Gastroesophageal sphincter (tissue), 4 donors: Measurements from ENCODE around the gene SLC50A1. TPM values are rescaled to one million over a fixed set of nuclear protein-coding genes. Genes with fewer than 3 reads are reported as not detected.

Experiments used
- ATAC-seq: fragments of 150-250 bp; one replicate; pipeline ENCODE4 v1.9.1; 2016; ENCODE audit warnings: mild to moderate bottlenecking, moderate library complexity
- H3K27ac ChIP-seq, 4 donors: fragments of 200-600 bp; sonication (generic) in 3 of 4; 1 replicate in 3 of 4; 2 replicates in 1 of 4; pipeline ENCODE4 v1.5.1; 2016 to 2019
- H3K27me3 ChIP-seq: fragments of 200-600 bp; sonication (generic); one replicate; pipeline ENCODE4 v1.5.1; 2019
- H3K36me3 ChIP-seq, 2 donors: fragments of 200-600 bp; sonication (generic); one replicate each; pipeline ENCODE4 v1.5.1; 2019; ENCODE audit warnings: control low read depth in 1 of 2
- H3K4me1 ChIP-seq, 3 donors: fragments of 200-600 bp; sonication (generic); 1 replicate in 2 of 3; 2 replicates in 1 of 3; pipeline ENCODE4 v1.5.1; 2016 to 2019; ENCODE audit warnings: control low read depth in 2 of 3
- H3K4me3 ChIP-seq, 2 donors: fragments of 200-600 bp; sonication (generic); one replicate each; pipeline ENCODE4 v1.5.1; 2019; ENCODE audit warnings: mild to moderate bottlenecking in 1 of 2, moderate library complexity in 1 of 2
- H3K9me3 ChIP-seq, 3 donors: fragments of 200-600 bp; sonication (generic); one replicate each; pipeline ENCODE4 v1.5.1; 2017 to 2019; ENCODE audit warnings: control low read depth in 2 of 3
- EP300 ChIP-seq: sonication (generic); formaldehyde crosslinking; IDR thresholded peaks from one replicate; pipeline ENCODE4 v1.6.1; 2017; ENCODE audit warnings: antibody characterized with exemption, mild to moderate bottlenecking
- POLR2A ChIP-seq, 2 donors: fragments of 450-650 bp; IDR thresholded peaks; one replicate each; pipeline ENCODE4 v1.6.1; 2017; ENCODE audit warnings: antibody characterized with exemption in 2 of 2, mild to moderate bottlenecking in 2 of 2, moderate library complexity in 1 of 2
- POLR2AphosphoS5 ChIP-seq: sonication (generic); formaldehyde crosslinking; IDR thresholded peaks from one replicate; pipeline ENCODE4 v1.6.1; 2017; ENCODE audit warnings: antibody characterized with exemption
- WGBS, 2 donors: methylation state at CpG; one replicate each; pipeline ENCODE4 v1.1.5; 2018; ENCODE audit warnings: low coverage in 1 of 2; 5-methylcytosine and 5-hydroxymethylcytosine counted together
- total RNA-seq, 4 donors: library from RNA; depleted of rRNA; stranded (reverse); fragments of >200 nt; gene quantifications; one replicate each; pipeline ENCODE4 v1.1.0, GENCODE V29; 2016
- TF ChIP-seq, protein P1 (sequence below), 4 experiments: fragments of 200-600 bp in 2 of 4; fragments of 450-650 bp in 2 of 4; sonication (generic) in 1 of 4; IDR thresholded peaks; one replicate each; pipeline ENCODE4 v1.5.1; 2017 to 2019; ENCODE audit warnings: antibody characterized with exemption in 4 of 4, mild to moderate bottlenecking in 2 of 4, moderate library complexity in 2 of 4

The SLC50A1 gene
- total RNA-seq, 4 donors from 2014 or later = 12.5 to 16.8 (median 13.9) TPM

DNA sequence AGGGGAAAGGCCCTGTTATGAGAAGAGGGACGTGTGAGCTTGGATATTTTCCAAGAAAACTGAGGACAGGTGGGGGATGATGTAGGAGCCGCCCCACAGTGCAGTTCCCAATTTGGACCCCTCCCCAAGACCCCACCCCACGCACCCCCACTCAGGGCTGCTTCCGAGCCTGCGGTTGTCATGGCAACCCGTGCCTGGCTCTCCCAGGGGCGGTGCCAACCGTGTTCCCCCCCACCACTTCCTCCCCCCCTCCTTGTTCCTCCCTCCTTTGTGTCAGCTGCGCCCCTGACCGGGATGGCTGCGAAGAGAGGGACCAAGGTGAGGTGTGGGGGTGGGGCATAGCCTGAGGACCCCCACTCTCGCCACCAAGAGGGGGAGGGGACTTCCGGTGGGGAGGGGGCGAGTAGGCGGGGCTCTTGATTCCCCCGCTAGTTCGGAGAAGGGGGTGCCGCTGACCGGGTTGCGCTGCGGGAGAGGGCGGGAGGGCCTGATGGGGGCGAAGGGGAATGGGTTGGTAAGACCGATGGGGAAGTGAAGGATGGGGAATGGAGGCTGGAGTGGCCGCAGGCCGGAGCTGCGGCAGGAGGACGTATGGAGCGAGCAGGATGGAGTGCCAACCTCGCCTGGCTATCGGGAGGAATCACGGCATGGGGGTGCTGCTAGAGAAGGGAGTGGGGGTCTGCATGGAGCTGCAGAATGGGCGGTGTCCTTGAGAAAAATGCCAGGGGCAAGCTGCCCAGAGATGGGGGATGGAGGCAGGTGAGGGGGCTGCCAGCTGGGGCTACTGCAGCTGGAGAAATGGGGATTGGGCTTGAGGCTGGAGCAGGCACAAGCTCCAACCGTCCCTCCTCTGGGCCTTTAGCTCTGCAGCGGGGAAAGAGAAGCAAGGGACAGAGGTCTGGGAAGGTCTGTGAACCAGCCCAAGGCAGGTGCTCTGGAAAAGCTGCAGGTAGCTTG is 39.0 kb downstream of the SLC50A1 start:
- peak overlapping the region in 1 of 2 donors; percentile 78 for H3K4me3 ChIP-seq
- no peak for ATAC-seq
- peaks cover 28% of the 10 kb centered on the region for H3K27me3 ChIP-seq
- peaks cover 0 to 51% (median 24%) of the 10 kb centered on the region in 3 donors for H3K4me1 ChIP-seq
- WGBS, 2 donors = 11 to 14% methylated on average over 9 to 11 of the region's 35 CpGs
- TF ChIP-seq, protein P1, sequence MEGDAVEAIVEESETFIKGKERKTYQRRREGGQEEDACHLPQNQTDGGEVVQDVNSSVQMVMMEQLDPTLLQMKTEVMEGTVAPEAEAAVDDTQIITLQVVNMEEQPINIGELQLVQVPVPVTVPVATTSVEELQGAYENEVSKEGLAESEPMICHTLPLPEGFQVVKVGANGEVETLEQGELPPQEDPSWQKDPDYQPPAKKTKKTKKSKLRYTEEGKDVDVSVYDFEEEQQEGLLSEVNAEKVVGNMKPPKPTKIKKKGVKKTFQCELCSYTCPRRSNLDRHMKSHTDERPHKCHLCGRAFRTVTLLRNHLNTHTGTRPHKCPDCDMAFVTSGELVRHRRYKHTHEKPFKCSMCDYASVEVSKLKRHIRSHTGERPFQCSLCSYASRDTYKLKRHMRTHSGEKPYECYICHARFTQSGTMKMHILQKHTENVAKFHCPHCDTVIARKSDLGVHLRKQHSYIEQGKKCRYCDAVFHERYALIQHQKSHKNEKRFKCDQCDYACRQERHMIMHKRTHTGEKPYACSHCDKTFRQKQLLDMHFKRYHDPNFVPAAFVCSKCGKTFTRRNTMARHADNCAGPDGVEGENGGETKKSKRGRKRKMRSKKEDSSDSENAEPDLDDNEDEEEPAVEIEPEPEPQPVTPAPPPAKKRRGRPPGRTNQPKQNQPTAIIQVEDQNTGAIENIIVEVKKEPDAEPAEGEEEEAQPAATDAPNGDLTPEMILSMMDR (IDR thresholded peaks at IDR 0.05) = no peak
- TF ChIP-seq EP300 (no peak), POLR2AphosphoS5 (no peak), POLR2A (IDR thresholded peaks at IDR 0.05) (no peak)
- H3K36me3 ChIP-seq = peaks cover 0 to 16% of the 10 kb centered on the region in 2 donors
- peak overlapping the region in 2 of 4 donors; percentile 41 to 96 for H3K27ac ChIP-seq
- no peaks in the 10 kb centered on the region for H3K9me3 ChIP-seq

DNA sequence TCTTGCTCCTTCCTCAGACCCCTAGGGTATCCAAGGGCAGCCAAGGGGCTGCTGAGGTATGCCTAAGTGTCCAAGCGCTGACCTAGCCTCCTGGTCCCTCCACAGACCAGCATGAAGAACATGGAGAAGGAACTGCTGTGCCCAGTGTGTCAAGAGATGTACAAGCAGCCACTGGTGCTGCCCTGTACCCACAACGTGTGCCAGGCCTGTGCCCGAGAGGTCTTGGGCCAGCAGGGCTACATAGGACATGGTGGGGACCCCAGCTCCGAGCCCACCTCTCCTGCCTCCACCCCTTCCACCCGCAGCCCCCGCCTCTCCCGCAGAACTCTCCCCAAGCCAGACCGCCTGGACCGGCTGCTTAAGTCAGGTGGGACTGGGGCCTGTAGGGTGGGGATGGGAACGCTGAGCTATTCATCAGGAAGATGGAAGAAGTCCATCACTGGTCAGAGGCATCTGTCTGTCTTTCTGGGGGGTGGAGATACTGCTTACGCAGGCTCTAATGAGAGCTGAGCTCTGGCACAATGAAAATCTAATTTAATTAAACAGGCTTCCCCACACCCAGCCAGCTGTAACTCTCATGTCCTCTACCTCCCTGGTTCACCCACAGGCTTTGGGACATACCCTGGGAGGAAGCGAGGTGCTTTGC is 39.8 kb downstream of the SLC50A1 start:
- peaks cover 28% of the 10 kb centered on the region for H3K27me3 ChIP-seq
- H3K36me3 ChIP-seq = peaks cover 0 to 13% of the 10 kb centered on the region in 2 donors
- no peak overlapping the region for H3K4me3 ChIP-seq
- 100% methylated on average over 1 of the region's 12 CpGs; no CpG with 5 or more reads in 1 of the 2 donors for WGBS, 2 donors
- ATAC-seq = no peak
- H3K9me3 ChIP-seq = no peaks in the 10 kb centered on the region
- TF ChIP-seq, protein P1 (IDR thresholded peaks at IDR 0.05) = no peak
- TF ChIP-seq POLR2AphosphoS5 (no peak), POLR2A (IDR thresholded peaks at IDR 0.05) (no peak), EP300 (no peak)
- H3K27ac ChIP-seq = no peak overlapping the region
- peaks cover 0 to 51% (median 24%) of the 10 kb centered on the region in 3 donors for H3K4me1 ChIP-seq

DNA sequence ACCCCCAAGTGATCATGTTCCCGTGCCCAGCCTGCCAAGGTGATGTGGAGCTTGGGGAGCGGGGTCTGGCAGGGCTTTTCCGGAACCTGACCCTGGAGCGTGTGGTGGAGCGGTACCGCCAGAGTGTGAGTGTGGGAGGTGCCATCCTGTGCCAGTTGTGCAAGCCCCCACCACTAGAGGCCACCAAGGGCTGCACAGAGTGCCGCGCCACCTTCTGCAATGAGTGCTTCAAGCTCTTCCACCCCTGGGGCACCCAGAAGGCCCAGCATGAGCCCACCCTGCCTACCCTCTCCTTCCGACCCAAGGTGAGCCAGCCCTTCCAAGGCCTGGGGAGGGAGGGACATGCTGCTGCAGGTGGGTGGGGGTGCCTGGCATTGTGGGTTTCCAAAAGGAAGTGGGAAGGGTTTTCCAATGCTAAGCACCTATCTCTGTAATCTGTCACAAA is 40.3 kb downstream of the SLC50A1 start:
- Histone ChIP-seq H3K27me3 (peaks cover 28% of the 10 kb centered on the region), H3K4me3 (no peak overlapping the region), H3K36me3 (peaks cover 0 to 8% of the 10 kb centered on the region in 2 donors), H3K9me3 (no peaks in the 10 kb centered on the region), H3K27ac (no peak overlapping the region), H3K4me1 (peaks cover 0 to 47% (median 24%) of the 10 kb centered on the region in 3 donors)
- TF ChIP-seq POLR2AphosphoS5 = no peak
- TF ChIP-seq, protein P1 (IDR thresholded peaks at IDR 0.05) = no peak
- no peak for TF ChIP-seq POLR2A (IDR thresholded peaks at IDR 0.05)
- no CpG with 5 or more reads among the region's 9 CpGs for WGBS, 2 donors
- no peak for ATAC-seq

DNA sequence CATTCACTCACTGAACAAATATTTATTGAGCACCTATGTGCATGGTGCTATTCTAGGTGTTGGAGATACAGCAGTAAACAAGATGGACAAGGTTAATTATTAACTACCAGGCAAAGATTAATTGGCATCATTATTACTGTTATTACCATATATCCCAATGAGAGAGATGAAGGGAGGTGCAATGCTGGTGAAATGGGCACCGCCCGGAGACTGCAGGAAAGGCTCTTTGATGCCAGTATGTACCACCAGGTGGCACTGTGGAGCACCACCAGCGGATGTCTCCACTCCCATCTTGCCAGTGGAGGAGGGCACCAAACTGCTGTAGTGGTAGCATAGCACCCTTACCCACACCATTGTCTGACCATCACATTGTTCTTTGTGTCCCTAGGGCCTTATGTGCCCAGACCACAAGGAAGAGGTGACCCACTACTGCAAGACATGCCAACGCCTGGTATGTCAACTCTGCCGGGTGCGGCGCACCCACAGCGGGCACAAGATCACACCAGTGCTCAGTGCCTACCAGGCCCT is 41.0 kb downstream of the SLC50A1 start:
- ATAC-seq = peak; percentile 65
- H3K27ac ChIP-seq = no peak overlapping the region
- WGBS, 2 donors = 47 to 90% methylated on average over 2 to 6 of the region's 8 CpGs
- H3K9me3 ChIP-seq = no peaks in the 10 kb centered on the region
- H3K27me3 ChIP-seq = peaks cover 28% of the 10 kb centered on the region
- no peak overlapping the region for H3K4me3 ChIP-seq
- peaks cover 0 to 41% (median 24%) of the 10 kb centered on the region in 3 donors for H3K4me1 ChIP-seq
- peaks cover 0 to 7% of the 10 kb centered on the region in 2 donors for H3K36me3 ChIP-seq
- TF ChIP-seq, protein P1 (IDR thresholded peaks at IDR 0.05) = peak in 3 of 4 experiments; percentile 90 to 95 (median 91)
- TF ChIP-seq EP300 = no peak
- TF ChIP-seq POLR2A (IDR thresholded peaks at IDR 0.05) = no peak
